ENCODE measurements around the gene TIMM8B.

TIMM8B gene, protein sequence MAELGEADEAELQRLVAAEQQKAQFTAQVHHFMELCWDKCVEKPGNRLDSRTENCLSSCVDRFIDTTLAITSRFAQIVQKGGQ

DNA sequence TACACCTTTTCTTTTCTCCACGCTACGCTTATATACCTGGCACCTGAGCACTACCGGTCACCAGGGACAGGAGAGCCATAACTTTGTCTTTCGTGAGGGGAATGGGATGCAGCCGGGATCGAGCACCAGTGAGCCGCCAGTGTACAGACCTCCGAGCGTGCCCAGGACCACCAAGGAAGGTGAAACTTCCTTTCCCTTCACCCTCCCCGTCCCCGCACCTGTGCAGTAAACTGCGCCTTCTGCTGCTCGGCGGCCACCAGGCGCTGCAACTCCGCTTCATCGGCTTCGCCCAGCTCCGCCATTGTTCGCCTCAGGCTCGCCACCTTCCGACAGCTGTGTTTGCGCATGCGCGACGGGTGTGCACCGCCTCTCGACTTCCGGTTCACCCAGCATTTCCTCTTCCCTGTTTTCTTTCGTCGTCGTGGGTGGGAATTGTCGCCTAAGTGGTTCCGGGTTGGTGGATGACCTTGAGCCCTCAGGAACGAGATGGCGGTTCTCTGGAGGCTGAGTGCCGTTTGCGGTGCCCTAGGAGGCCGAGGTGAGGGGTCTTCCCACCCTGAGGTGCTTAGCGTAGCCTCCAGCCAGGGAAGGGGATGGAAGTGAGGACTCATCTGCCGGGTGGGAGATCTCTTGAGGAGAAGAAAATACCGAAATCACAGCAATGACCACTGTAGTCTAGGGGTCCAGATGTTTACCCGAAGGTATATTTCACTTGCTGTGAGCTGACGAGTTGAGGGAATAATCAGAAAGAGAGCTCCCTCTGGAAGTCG lies at the start of gene TIMM8B, which contains the start of gene SDHD:
TIMM8B (minus strand) TSS at position 335 of the 770 bp plus-strand sequence; CDS start at position 302, 33 bp downstream.
SDHD (plus strand) TSS at position 452 of the 770 bp plus-strand sequence; CDS start at position 487, 35 bp downstream.
- peaks cover 71% of the 10 kb centered on the region for H3K4me1 Mint-ChIP-seq (ENCODE audit: low read depth)
- H3K9me3 Mint-ChIP-seq: no peaks in the 10 kb centered on the region
- peak within 1 kb of the TSS; percentile 99 for H3K27ac Mint-ChIP-seq
- H3K4me3 Mint-ChIP-seq: peak within 1 kb of the TSS; percentile 99
- DNase-seq: peak; percentile 93
- H3K36me3 Mint-ChIP-seq (ENCODE audit: low read depth): peaks cover 100% of the 10 kb centered on the region
- H3K27me3 Mint-ChIP-seq: no peaks in the 10 kb centered on the region

DNA sequence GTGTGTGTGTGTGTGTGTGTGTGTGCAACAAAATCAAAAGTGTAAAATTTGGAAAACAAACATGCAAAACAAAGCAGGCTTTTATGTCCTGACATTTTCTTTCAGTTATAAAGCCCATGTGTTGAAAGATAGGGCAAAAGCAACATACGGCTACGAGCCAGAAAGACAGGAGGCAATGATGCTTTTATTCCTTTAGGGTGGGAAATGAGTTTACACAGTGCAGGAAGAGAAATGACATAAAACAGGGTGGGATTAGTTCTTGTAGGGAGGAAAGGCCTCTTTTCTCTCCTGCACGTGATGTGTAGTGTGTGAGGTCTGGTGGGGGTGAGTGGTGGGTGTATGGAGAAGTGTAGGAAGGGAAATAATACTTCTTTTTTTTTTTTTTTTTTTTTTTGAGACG lies 47.9 kb upstream of the TIMM8B start:
- H3K27me3 Mint-ChIP-seq: no peaks in the 10 kb centered on the region
- no peaks in the 10 kb centered on the region for H3K36me3 Mint-ChIP-seq (ENCODE audit: low read depth)

DNA sequence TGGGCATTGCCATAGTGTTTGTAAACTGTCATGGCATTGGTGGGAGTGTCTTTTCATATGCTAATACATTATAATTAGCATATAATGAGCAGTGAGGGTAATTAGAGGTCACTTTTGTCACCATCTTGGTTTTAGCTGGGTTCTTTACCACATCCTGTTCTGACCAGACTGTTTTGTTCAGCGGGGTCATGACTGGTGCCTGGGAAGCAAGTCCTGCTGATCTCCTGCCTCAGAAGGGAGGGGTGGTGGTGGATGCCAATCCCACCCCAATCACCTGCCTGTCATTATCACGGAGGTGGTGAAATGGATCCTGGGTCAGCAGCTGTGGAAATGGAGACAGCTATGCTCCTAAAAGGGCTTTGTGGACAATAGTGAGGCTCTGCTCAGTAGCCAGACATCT lies 46.2 kb upstream of the TIMM8B start:
- Mint-ChIP-seq H3K27me3 (no peaks in the 10 kb centered on the region), H3K4me1 (ENCODE audit: low read depth) (peaks cover 8% of the 10 kb centered on the region), H3K36me3 (ENCODE audit: low read depth) (no peaks in the 10 kb centered on the region), H3K27ac (no peak overlapping the region), H3K9me3 (no peaks in the 10 kb centered on the region), H3K4me3 (no peak overlapping the region)
- DNase-seq: no peak

More for the DNA sequence above, 47.9 kb upstream of the TIMM8B start:
- H3K4me1 Mint-ChIP-seq (ENCODE audit: low read depth): peaks cover 8% of the 10 kb centered on the region
- no peaks in the 10 kb centered on the region for H3K9me3 Mint-ChIP-seq
- DNase-seq: no peak
- no peak overlapping the region for H3K27ac Mint-ChIP-seq
- H3K4me3 Mint-ChIP-seq: no peak overlapping the region

DNA sequence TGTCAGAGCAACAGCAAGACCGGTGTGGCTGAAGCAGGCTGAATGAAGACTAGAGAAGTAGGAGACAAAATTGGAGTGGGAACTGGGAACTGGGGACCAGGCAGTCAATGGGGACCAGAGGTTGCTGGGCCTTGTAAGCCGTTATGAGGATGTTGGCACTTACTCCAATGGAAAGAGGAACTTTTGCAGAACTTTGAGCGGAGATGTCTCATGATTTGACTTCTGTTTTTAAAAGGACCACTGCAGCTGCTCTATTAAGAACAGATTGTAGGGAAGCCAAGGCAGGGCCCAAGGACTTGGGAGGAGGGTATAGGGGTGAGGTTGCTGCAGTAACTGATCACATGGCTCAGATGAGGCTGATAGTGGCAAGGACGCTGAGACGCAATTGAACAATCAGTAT lies 43.1 kb upstream of the TIMM8B start:
- no peaks in the 10 kb centered on the region for H3K36me3 Mint-ChIP-seq (ENCODE audit: low read depth)
- H3K4me1 Mint-ChIP-seq (ENCODE audit: low read depth): peaks cover 8% of the 10 kb centered on the region
- H3K9me3 Mint-ChIP-seq: no peaks in the 10 kb centered on the region
- H3K27ac Mint-ChIP-seq: no peak overlapping the region
- H3K27me3 Mint-ChIP-seq: no peaks in the 10 kb centered on the region
- DNase-seq: no peak
- no peak overlapping the region for H3K4me3 Mint-ChIP-seq

DNA sequence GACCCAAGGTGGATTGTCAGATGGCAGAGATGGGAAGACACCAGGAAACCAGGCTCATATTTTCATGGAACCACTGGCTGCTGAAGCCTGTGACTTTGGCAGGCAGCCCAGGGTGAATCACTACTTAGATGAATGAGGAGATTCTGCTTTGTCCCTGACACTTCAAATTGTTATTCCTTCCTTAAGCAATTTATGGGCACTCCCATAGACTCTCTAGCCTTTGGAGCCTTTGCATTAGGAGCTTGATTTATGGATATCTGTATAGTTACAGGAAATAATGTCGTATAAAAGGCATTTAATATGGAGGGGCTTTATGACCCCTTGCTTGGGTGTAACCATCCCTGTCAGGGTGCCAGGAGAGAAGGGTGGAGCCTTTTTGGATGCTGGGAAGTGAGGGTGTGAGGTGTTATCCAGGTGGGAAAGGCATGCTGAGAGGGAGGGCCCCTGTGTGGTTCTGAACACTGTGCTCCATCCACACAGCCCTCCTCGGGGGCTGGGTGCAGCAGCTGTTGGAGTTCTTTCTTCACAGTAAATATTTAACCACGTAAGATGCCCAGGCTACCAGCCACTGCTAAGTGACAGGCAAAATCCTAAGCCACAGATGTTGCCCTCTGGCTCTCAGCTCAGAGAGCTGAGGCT lies 42.0 kb upstream of the TIMM8B start:
- Mint-ChIP-seq H3K4me1 (ENCODE audit: low read depth) (peaks cover 8% of the 10 kb centered on the region), H3K27me3 (no peaks in the 10 kb centered on the region), H3K9me3 (no peaks in the 10 kb centered on the region), H3K4me3 (no peak overlapping the region), H3K36me3 (ENCODE audit: low read depth) (no peaks in the 10 kb centered on the region), H3K27ac (no peak overlapping the region)
- no peak for DNase-seq

DNA sequence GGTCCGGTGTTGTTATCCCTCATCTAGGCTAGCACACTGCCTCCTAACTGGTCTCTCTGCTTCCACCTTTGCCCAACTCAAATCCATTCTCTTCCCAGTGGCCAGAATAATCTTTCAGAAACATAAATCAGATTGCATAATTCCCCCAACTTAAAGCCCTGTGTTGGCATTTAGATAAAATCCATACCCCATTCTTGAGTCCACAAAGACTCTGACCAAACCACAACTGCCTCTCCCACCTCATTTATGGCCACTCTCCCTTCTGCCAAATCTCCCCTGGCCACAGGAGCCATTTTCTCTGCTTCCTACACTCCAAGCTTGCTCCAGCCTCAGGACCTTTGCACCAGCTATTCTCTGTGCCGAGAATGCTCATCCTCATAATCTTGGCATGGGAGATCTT lies 40.5 kb upstream of the TIMM8B start:
- Mint-ChIP-seq H3K36me3 (ENCODE audit: low read depth) (no peaks in the 10 kb centered on the region), H3K27me3 (no peaks in the 10 kb centered on the region), H3K4me3 (no peak overlapping the region), H3K9me3 (no peaks in the 10 kb centered on the region), H3K4me1 (ENCODE audit: low read depth) (peaks cover 3% of the 10 kb centered on the region), H3K27ac (no peak overlapping the region)
- no peak for DNase-seq

DNA sequence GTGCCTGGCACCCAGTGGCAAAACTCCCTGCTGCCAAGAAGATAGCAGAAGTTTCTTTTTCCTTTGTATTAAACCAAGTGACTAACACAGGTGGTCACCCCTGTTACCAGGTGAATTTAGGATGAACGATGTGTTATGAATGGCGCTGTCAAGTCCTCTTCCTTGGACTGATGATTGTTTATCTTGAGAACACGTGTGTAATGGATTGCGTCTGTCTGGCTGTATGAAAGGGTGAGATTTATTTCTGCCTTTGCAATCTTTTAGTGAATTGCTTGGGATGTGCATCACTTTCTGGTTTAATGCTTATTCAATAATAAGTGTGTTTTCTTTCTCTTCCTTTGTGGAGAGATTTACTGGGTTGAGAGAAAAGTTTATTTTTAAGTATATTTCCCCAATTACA lies 36.6 kb upstream of the TIMM8B start:
- H3K4me1 Mint-ChIP-seq (ENCODE audit: low read depth): peaks cover 19% of the 10 kb centered on the region
- DNase-seq: no peak
- H3K27me3 Mint-ChIP-seq: no peaks in the 10 kb centered on the region
- H3K9me3 Mint-ChIP-seq: no peaks in the 10 kb centered on the region
- no peak overlapping the region for H3K27ac Mint-ChIP-seq
- H3K4me3 Mint-ChIP-seq: no peak overlapping the region
- H3K36me3 Mint-ChIP-seq (ENCODE audit: low read depth): peaks cover 2% of the 10 kb centered on the region

DNA sequence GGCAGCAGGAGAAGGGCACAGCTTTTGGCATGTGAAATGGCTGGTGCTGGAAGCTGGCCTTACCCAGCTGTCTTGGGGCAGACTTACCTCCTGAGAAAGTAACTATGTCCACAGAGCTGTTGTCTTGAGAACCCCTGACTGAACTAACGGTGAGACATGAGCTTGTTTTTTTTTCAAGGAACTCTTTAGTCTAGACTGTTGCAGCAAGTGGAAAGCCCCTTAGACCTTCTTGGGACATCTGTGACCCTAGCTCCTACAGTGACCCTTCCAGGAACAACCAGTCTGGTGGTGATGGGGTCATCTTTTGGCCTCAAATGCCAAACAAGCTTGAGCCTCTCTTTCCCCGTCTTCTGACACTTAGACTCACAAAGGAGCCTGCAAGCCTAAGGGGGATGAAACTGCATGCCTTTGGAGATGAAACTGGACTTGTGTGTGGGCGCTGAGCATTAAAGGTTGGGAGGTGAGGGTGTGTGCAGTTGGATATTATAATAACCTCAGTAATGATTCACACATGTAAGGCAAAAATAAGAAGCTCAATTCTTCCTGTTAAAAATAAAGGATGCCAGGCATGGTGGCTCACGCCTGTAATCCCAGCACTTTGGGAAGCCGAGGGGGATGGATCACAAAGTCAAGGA lies 35.5 kb upstream of the TIMM8B start:
- Mint-ChIP-seq H3K4me3 (no peak overlapping the region), H3K4me1 (ENCODE audit: low read depth) (peaks cover 19% of the 10 kb centered on the region), H3K27ac (no peak overlapping the region)

DNA sequence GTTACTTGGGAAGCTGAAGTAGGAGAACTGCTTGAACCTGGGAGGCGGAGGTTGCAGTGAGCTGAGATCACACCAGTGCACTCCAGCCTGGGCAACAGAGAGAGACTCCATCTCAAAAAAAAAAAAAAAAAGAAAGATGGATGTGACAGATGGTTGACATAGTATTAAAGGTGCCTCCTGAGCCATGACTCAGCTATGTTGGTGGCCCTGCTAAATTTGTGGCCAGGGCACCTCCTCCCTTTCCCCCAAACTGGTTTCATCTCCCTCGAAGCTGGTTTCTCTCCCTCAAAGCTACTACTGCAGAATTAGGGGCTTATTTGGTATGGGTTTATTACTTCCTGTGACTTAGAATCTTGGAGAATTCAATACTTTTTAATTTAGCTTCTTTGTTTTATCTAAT lies 31.6 kb upstream of the TIMM8B start:
- Mint-ChIP-seq H3K4me3 (no peak overlapping the region), H3K9me3 (no peaks in the 10 kb centered on the region), H3K36me3 (ENCODE audit: low read depth) (peaks cover 2% of the 10 kb centered on the region), H3K27me3 (no peaks in the 10 kb centered on the region), H3K4me1 (ENCODE audit: low read depth) (peaks cover 27% of the 10 kb centered on the region), H3K27ac (no peak overlapping the region)
- DNase-seq: no peak

More for the DNA sequence above, 35.5 kb upstream of the TIMM8B start:
- Mint-ChIP-seq H3K27me3 (no peaks in the 10 kb centered on the region), H3K36me3 (ENCODE audit: low read depth) (peaks cover 2% of the 10 kb centered on the region), H3K9me3 (no peaks in the 10 kb centered on the region)
- no peak for DNase-seq

DNA sequence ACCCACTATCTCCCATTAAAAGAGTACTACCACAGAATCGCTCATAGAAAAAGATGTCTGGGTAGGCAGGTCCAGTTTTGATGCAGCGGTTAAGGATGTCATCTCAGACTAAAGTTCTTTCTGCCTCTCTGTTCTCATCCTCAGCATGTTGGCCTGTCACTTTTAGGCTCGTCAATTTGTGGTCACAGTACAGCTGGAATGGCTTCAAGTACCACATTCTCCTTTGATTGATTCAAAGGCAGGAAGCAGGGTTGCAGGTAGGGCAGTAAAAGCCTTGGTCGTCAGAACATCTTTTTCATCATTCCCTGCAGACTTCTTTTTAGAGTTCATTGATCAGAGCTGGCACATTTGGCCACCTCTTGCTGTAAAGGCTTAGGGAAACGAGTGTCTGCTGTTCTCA lies 28.8 kb upstream of the TIMM8B start:
- H3K27ac Mint-ChIP-seq: no peak overlapping the region

DNA sequence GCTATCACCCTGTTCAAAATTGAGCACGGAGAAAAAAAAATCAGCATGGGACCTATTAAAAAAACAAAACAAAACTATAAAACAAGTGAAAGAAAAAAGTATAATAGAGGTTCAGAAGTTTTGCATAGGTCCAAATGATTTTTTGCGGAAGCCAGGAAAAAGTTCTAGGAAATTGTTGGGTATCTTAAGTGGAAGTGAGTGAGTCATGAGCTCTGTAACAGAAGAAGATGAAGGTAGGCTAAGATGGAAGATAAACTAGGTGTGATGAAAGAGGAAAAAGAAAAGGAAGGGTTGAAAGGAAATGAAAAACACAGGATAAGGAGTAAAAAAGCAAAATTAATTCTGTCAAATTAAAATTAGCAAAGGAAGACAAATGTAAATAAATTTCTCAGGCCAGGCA lies 27.9 kb upstream of the TIMM8B start:
- DNase-seq: no peak
- no peak overlapping the region for H3K4me3 Mint-ChIP-seq
- no peaks in the 10 kb centered on the region for H3K27me3 Mint-ChIP-seq
- H3K27ac Mint-ChIP-seq: no peak overlapping the region
- no peaks in the 10 kb centered on the region for H3K9me3 Mint-ChIP-seq
- peaks cover 18% of the 10 kb centered on the region for H3K4me1 Mint-ChIP-seq (ENCODE audit: low read depth)
- H3K36me3 Mint-ChIP-seq (ENCODE audit: low read depth): peaks cover 7% of the 10 kb centered on the region

More for the DNA sequence above, 28.8 kb upstream of the TIMM8B start:
- Mint-ChIP-seq H3K36me3 (ENCODE audit: low read depth) (peaks cover 2% of the 10 kb centered on the region), H3K4me3 (no peak overlapping the region), H3K4me1 (ENCODE audit: low read depth) (peaks cover 21% of the 10 kb centered on the region), H3K9me3 (no peaks in the 10 kb centered on the region), H3K27me3 (no peaks in the 10 kb centered on the region)
- no peak for DNase-seq

DNA sequence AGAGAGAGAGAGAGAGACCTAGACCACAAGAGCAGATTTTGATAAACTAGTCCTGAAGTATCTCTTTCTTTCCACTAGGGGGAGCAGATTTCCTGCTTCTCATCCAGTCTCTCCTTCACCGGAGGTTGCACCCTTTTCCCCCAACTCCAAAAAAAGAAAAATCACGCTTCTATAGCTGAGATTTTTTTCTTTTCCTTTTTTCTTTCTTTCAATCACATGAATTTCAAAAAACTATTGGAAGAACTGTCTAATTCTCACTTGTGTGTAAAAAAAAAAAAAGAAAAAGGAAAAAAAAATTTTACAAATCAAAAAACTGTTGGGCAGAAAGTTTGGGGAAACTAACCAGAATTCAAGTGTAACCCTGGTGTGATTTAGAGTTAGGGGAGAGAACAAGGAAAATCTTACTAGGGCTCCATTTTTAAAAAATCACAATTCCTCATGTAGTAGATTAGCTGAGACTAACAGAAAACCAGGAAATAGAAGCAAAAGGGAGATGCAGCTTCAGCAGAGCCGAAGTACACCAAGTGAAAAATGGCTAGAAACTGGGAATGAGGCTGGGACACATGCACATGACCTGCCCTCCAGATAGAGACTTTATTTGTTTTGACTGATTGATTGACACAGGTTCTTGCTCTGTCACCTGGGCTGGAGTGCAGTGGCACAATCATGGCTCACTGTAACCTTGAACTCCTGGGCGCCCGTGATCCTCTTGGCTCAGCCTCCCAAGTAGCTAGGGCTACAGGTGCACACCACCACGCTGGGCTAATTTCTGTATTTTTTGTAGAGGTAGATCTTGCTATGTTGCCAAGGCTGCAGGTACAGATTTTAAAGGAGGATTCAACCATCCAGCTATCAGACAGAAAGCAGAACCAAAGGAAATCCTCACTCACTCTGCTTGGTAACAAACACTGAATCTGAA lies 27.2 kb upstream of the TIMM8B start:
- Mint-ChIP-seq H3K27me3 (no peaks in the 10 kb centered on the region), H3K4me3 (no peak overlapping the region), H3K27ac (no peak overlapping the region), H3K36me3 (ENCODE audit: low read depth) (peaks cover 10% of the 10 kb centered on the region), H3K4me1 (ENCODE audit: low read depth) (peaks cover 18% of the 10 kb centered on the region), H3K9me3 (no peaks in the 10 kb centered on the region)
- no peak for DNase-seq

DNA sequence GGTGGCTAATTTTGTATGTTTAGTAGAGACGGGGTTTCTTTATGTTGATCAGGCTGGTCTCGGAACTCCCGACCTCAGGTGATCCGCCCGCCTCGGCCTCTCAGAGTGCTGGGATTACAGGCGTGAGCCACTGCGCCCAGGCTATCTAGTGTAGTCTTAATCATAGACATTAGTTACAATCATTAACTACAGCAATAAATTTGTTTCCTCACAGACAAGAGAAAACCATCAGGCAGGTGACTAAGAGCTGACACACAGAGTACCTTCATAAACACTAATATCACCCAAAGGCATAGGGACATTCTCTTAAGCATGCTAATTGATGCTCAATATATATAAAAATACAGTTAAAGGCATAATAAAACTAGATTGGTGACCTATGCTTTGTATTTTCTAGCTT lies 19.5 kb upstream of the TIMM8B start:
- Mint-ChIP-seq H3K27ac (no peak overlapping the region), H3K4me3 (no peak overlapping the region), H3K36me3 (ENCODE audit: low read depth) (peaks cover 16% of the 10 kb centered on the region), H3K9me3 (no peaks in the 10 kb centered on the region), H3K27me3 (no peaks in the 10 kb centered on the region), H3K4me1 (ENCODE audit: low read depth) (peaks cover 9% of the 10 kb centered on the region)
- DNase-seq: no peak

DNA sequence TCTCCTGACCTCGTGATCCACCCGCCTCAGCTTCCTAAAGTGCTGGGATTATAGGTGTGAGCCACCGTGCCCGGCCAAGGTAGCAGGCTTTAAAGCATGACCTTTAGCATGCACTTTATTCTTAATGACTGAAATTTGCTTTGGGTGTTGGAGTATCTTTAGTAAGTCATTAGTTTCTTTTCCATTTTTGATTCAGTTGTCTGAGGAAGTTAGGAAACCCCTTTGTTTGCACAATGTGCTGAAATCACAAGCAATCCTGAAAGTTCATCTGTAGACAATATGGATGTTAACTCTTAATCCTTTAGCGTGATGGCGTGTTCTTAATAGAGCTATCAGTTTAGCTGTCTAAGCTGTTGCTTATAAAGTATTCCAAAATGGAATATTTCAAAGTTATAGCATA lies 16.9 kb upstream of the TIMM8B start:
- H3K27ac Mint-ChIP-seq: no peak overlapping the region
- no peak overlapping the region for H3K4me3 Mint-ChIP-seq
- no peak for DNase-seq
- no peaks in the 10 kb centered on the region for H3K27me3 Mint-ChIP-seq
- peaks cover 4% of the 10 kb centered on the region for H3K4me1 Mint-ChIP-seq (ENCODE audit: low read depth)
- H3K36me3 Mint-ChIP-seq (ENCODE audit: low read depth): peaks cover 13% of the 10 kb centered on the region
- H3K9me3 Mint-ChIP-seq: no peaks in the 10 kb centered on the region

Measured in activated T-cell treated with anti-CD3 and anti-CD28 coated beads, Interleukin-2, amount 50 U/mL, for 24 hours (primary cell).